SU-DHL-6 (cell line): ENCODE results near the gene MCM9.

ENCODE experiments used
- H2AFZ ChIP-seq: fragments of 200-600 bp; sonication (generic); 2 replicates; pipeline ENCODE4 v1.6.1; 2014; ENCODE audit warnings: low read depth, mild to moderate bottlenecking, moderate library complexity, mixed read lengths, antibody characterized with exemption, low read length; ENCODE audit not compliant: severe bottlenecking
- H3F3A ChIP-seq: fragments of 200-600 bp; shearing (Covaris generic); 2 replicates; pipeline ENCODE4 v1.6.0; 2016; ENCODE audit warnings: antibody characterized with exemption, mild to moderate bottlenecking; ENCODE audit not compliant: insufficient read depth
- H3K27ac ChIP-seq: fragments of 200-600 bp; sonication (generic); 2 replicates; pipeline ENCODE4 v1.5.1; 2016; ENCODE audit warnings: low read depth, mild to moderate bottlenecking, low read length, moderate library complexity, mixed read lengths
- H3K27me3 ChIP-seq: fragments of 200-600 bp; sonication (generic), shearing (Covaris generic); 2 replicates; pipeline ENCODE4 v1.6.0; 2014; ENCODE audit warnings: mild to moderate bottlenecking, low read length
- H3K36me3 ChIP-seq: fragments of 200-600 bp; sonication (generic); 2 replicates; pipeline ENCODE4 v1.6.1; 2014; ENCODE audit warnings: mild to moderate bottlenecking, low read length, mixed read lengths
- H3K4me2 ChIP-seq: fragments of 300-600, 200-600 bp; shearing (Covaris generic), sonication (generic); 2 replicates; pipeline ENCODE4 v1.6.0; 2014; ENCODE audit warnings: low read length, low read depth, mild to moderate bottlenecking; ENCODE audit not compliant: poor library complexity, severe bottlenecking
- H3K4me3 ChIP-seq: fragments of 200-600 bp; sonication (generic); 2 replicates; pipeline ENCODE4 v1.5.1; 2014; ENCODE audit warnings: antibody characterized with exemption, low read length, mild to moderate bottlenecking, mixed read lengths; ENCODE audit not compliant: insufficient read depth, poor library complexity, severe bottlenecking
- H3K79me2 ChIP-seq: fragments of 200-600 bp; sonication (generic); 2 replicates; pipeline ENCODE4 v1.6.1; 2014; ENCODE audit warnings: mild to moderate bottlenecking, low read length, moderate library complexity; ENCODE audit not compliant: insufficient read depth
- H3K9ac ChIP-seq: fragments of 200-600 bp; sonication (generic); 2 replicates; pipeline ENCODE4 v1.7.0; 2014; ENCODE audit warnings: mild to moderate bottlenecking, low read length
- H3K9me2 ChIP-seq: fragments of 200-600 bp; sonication (generic); replicated peaks from 2 replicates; pipeline ENCODE4 v1.6.1; 2014; ENCODE audit warnings: low read length; ENCODE audit not compliant: insufficient read depth
- H3K9me3 ChIP-seq: fragments of 200-600 bp; sonication (generic); 2 replicates; pipeline ENCODE4 v1.6.1; 2014; ENCODE audit warnings: low read length, mixed read lengths; ENCODE audit not compliant: insufficient read depth
- H4K20me1 ChIP-seq: fragments of 200-600 bp; sonication (generic); 2 replicates; pipeline ENCODE4 v1.6.1; 2014; ENCODE audit warnings: low read depth, mild to moderate bottlenecking, antibody characterized with exemption, low read length, moderate library complexity, mixed read lengths
- CTCF ChIP-seq: fragments of 200-600 bp; sonication (generic); IDR thresholded peaks from one replicate; pipeline ENCODE4 v1.5.1; 2017; ENCODE audit warnings: antibody characterized with exemption, mild to moderate bottlenecking, low read length, moderate library complexity; ENCODE audit not compliant: insufficient read depth, poor library complexity, severe bottlenecking
- EZH2phosphoT487 ChIP-seq: fragments of 200-600 bp; sonication (generic), shearing (Covaris generic); conservative IDR thresholded peaks from 2 replicates; pipeline ENCODE4 v1.6.1; 2018; ENCODE audit warnings: mild to moderate bottlenecking, antibody characterized with exemption, low read length, moderate library complexity, mixed read lengths

The MCM9 gene

GRCh38 chr6:118959903-118960302 is 24.9 kb upstream of the MCM9 start:
- H3K9ac ChIP-seq: no peak overlapping the region
- no peaks in the 10 kb centered on the region for H3K9me3 ChIP-seq
- no peaks in the 10 kb centered on the region for H3K9me2 ChIP-seq
- no peaks in the 10 kb centered on the region for H3K79me2 ChIP-seq
- H2AFZ ChIP-seq: no peak overlapping the region
- H3F3A ChIP-seq: no peaks in the 10 kb centered on the region
- no peak for TF ChIP-seq CTCF
- no peak for TF ChIP-seq EZH2phosphoT487
- no peaks in the 10 kb centered on the region for H4K20me1 ChIP-seq
- H3K27me3 ChIP-seq: no peaks in the 10 kb centered on the region
- H3K36me3 ChIP-seq: no peaks in the 10 kb centered on the region
- H3K4me2 ChIP-seq: no peak overlapping the region
- no peak overlapping the region for H3K27ac ChIP-seq
- H3K4me3 ChIP-seq: no peak overlapping the region

- Histone ChIP-seq H3K79me2 (no peaks in the 10 kb centered on the region), H3K9ac (no peak overlapping the region), H3K4me3 (no peak overlapping the region), H2AFZ (no peak overlapping the region), H3K27ac (no peak overlapping the region), H4K20me1 (no peaks in the 10 kb centered on the region), H3F3A (no peaks in the 10 kb centered on the region; the same call in 1 of the 2 replicates), H3K9me2 (no peaks in the 10 kb centered on the region), H3K9me3 (no peaks in the 10 kb centered on the region), H3K4me2 (no peak overlapping the region), H3K27me3 (no peaks in the 10 kb centered on the region), H3K36me3 (no peaks in the 10 kb centered on the region)
- TF ChIP-seq CTCF: no peak
- TF ChIP-seq EZH2phosphoT487: no peak
These were observed 18.4 kb upstream of the MCM9 start for GRCh38 chr6:118953391-118953790.

- Histone ChIP-seq H3K9me3 (no peaks in the 10 kb centered on the region), H3K79me2 (no peaks in the 10 kb centered on the region), H3K27me3 (no peaks in the 10 kb centered on the region), H4K20me1 (no peaks in the 10 kb centered on the region), H3K36me3 (no peaks in the 10 kb centered on the region), H3K4me2 (no peak overlapping the region), H2AFZ (no peak overlapping the region), H3K9ac (no peak overlapping the region), H3K9me2 (no peaks in the 10 kb centered on the region), H3F3A (no peaks in the 10 kb centered on the region; the same call in 1 of the 2 replicates), H3K27ac (no peak overlapping the region), H3K4me3 (no peak overlapping the region)
- TF ChIP-seq CTCF (no peak), EZH2phosphoT487 (no peak)
These were observed 17.7 kb upstream of the MCM9 start for GRCh38 chr6:118952683-118953082.

GRCh38 chr6:118945217-118945616 is 10.3 kb upstream of the MCM9 start:
- H4K20me1 ChIP-seq: no peaks in the 10 kb centered on the region
- no peaks in the 10 kb centered on the region for H3F3A ChIP-seq
- TF ChIP-seq EZH2phosphoT487 (no peak), CTCF (no peak)
- no peaks in the 10 kb centered on the region for H3K9me2 ChIP-seq
- H3K9me3 ChIP-seq: no peaks in the 10 kb centered on the region; the same call in 1 of the 2 replicates
- no peak overlapping the region for H2AFZ ChIP-seq
- H3K4me3 ChIP-seq: no peak overlapping the region
- no peaks in the 10 kb centered on the region for H3K27me3 ChIP-seq
- H3K9ac ChIP-seq: no peak overlapping the region
- no peaks in the 10 kb centered on the region for H3K36me3 ChIP-seq
- no peak overlapping the region for H3K27ac ChIP-seq
- H3K79me2 ChIP-seq: no peaks in the 10 kb centered on the region
- H3K4me2 ChIP-seq: no peak overlapping the region
